Neural crest cell (in vitro differentiated cells): Measurements from ENCODE around the gene OLIG1. TPM values are rescaled to one million over a fixed set of nuclear protein-coding genes. Genes with fewer than 3 reads are reported as not detected.

Experiments
- DNase-seq: peaks from one replicate; pipeline ENCODE4 v3.0.0; 2021; ENCODE audit warnings: low read depth, mixed read lengths, low spot score
- H3K27ac Mint-ChIP-seq: one replicate; pipeline ENCODE4 v1.8.0; 2021; ENCODE audit warnings: mild to moderate bottlenecking, mixed read lengths; ENCODE audit not compliant: unreplicated experiment
- H3K27me3 Mint-ChIP-seq: 2 replicates; pipeline ENCODE4 v1.8.0; 2021; ENCODE audit warnings: low read depth, mild to moderate bottlenecking, mixed read lengths
- H3K36me3 Mint-ChIP-seq: 2 replicates; pipeline ENCODE4 v1.8.0; 2021; ENCODE audit warnings: low read depth, mild to moderate bottlenecking, mixed read lengths
- H3K4me1 Mint-ChIP-seq: 2 replicates; pipeline ENCODE4 v1.8.0; 2021; ENCODE audit warnings: mixed read lengths
- H3K4me3 Mint-ChIP-seq: one replicate; pipeline ENCODE4 v1.8.0; 2021; ENCODE audit warnings: mild to moderate bottlenecking, mixed read lengths
- H3K9me3 Mint-ChIP-seq: 2 replicates; pipeline ENCODE4 v1.8.0; 2021; ENCODE audit warnings: mixed read lengths
- CTCF ChIP-seq: fragments of 200-600 bp; sonication (generic); conservative IDR thresholded peaks from 2 replicates; pipeline ENCODE4 v1.5.0; 2021; ENCODE audit warnings: antibody characterized with exemption, mild to moderate bottlenecking
- total RNA-seq: library from RNA; stranded (reverse); gene quantifications from 2 replicates; pipeline ENCODE4 v1.2.1, GENCODE V29; 2021

Gene OLIG1
- total RNA-seq, 1 donor from 2014 or later = 8.4 TPM

GRCh38 chr21:33101300-33101911, 31.5 kb downstream of the OLIG1 start:
- TF ChIP-seq CTCF = no peak
- Mint-ChIP-seq H3K36me3 (no peaks in the 10 kb centered on the region), H3K4me1 (peaks cover 36% of the 10 kb centered on the region), H3K27me3 (peaks cover 82% of the 10 kb centered on the region), H3K4me3 (peak overlapping the region; percentile 63), H3K27ac (peak overlapping the region; percentile 96), H3K9me3 (no peaks in the 10 kb centered on the region)
- peak; percentile 60 for DNase-seq

- peak overlapping the region; percentile 32 for H3K4me3 Mint-ChIP-seq
- no peaks in the 10 kb centered on the region for H3K36me3 Mint-ChIP-seq
- DNase-seq = no peak
- H3K27ac Mint-ChIP-seq = no peak overlapping the region
- no peak for TF ChIP-seq CTCF
- H3K27me3 Mint-ChIP-seq = peaks cover 88% of the 10 kb centered on the region
- peaks cover 38% of the 10 kb centered on the region for H3K4me1 Mint-ChIP-seq
- H3K9me3 Mint-ChIP-seq = no peaks in the 10 kb centered on the region
These were observed 35.1 kb downstream of the OLIG1 start for GRCh38 chr21:33105088-33105487.

GRCh38 chr21:33108228-33108627, 38.3 kb downstream of the OLIG1 start:
- H3K36me3 Mint-ChIP-seq = no peaks in the 10 kb centered on the region
- peaks cover 47% of the 10 kb centered on the region for H3K4me1 Mint-ChIP-seq
- no peaks in the 10 kb centered on the region for H3K9me3 Mint-ChIP-seq
- no peak for DNase-seq
- no peak overlapping the region for H3K27ac Mint-ChIP-seq
- no peak for TF ChIP-seq CTCF
- peaks cover 98% of the 10 kb centered on the region for H3K27me3 Mint-ChIP-seq
- H3K4me3 Mint-ChIP-seq = no peak overlapping the region

GRCh38 chr21:33109574-33110339, 39.8 kb downstream of the OLIG1 start:
- peak; percentile 36 for DNase-seq
- Mint-ChIP-seq H3K27me3 (peaks cover 98% of the 10 kb centered on the region), H3K4me3 (peak overlapping the region; percentile 45), H3K4me1 (peaks cover 55% of the 10 kb centered on the region), H3K27ac (no peak overlapping the region), H3K36me3 (no peaks in the 10 kb centered on the region), H3K9me3 (no peaks in the 10 kb centered on the region)
- no peak for TF ChIP-seq CTCF

- Mint-ChIP-seq H3K9me3 (no peaks in the 10 kb centered on the region), H3K36me3 (no peaks in the 10 kb centered on the region), H3K27me3 (peaks cover 98% of the 10 kb centered on the region), H3K27ac (no peak overlapping the region), H3K4me1 (peaks cover 59% of the 10 kb centered on the region), H3K4me3 (no peak overlapping the region)
- no peak for TF ChIP-seq CTCF
- DNase-seq = no peak
These were observed 40.4 kb downstream of the OLIG1 start for GRCh38 chr21:33110340-33110715.
